GF-D8 (cell line): ENCODE measurements around the gene SHROOM1.
A peak's percentile ranks its signal among the peaks of the same experiment; 100 is the strongest.
"Not testable (repeated sequence)": the region's sequence is repeated elsewhere in the genome, so short reads cannot be mapped to it uniquely, and the experiment has no call there.

Experiments
- DNase-seq: peaks from one replicate; lab custom pipeline; 2025; lab: John Stamatoyannopoulos, UW

Gene SHROOM1, protein sequence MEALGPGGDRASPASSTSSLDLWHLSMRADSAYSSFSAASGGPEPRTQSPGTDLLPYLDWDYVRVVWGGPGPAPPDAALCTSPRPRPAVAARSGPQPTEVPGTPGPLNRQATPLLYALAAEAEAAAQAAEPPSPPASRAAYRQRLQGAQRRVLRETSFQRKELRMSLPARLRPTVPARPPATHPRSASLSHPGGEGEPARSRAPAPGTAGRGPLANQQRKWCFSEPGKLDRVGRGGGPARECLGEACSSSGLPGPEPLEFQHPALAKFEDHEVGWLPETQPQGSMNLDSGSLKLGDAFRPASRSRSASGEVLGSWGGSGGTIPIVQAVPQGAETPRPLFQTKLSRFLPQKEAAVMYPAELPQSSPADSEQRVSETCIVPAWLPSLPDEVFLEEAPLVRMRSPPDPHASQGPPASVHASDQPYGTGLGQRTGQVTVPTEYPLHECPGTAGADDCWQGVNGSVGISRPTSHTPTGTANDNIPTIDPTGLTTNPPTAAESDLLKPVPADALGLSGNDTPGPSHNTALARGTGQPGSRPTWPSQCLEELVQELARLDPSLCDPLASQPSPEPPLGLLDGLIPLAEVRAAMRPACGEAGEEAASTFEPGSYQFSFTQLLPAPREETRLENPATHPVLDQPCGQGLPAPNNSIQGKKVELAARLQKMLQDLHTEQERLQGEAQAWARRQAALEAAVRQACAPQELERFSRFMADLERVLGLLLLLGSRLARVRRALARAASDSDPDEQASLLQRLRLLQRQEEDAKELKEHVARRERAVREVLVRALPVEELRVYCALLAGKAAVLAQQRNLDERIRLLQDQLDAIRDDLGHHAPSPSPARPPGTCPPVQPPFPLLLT

DNA sequence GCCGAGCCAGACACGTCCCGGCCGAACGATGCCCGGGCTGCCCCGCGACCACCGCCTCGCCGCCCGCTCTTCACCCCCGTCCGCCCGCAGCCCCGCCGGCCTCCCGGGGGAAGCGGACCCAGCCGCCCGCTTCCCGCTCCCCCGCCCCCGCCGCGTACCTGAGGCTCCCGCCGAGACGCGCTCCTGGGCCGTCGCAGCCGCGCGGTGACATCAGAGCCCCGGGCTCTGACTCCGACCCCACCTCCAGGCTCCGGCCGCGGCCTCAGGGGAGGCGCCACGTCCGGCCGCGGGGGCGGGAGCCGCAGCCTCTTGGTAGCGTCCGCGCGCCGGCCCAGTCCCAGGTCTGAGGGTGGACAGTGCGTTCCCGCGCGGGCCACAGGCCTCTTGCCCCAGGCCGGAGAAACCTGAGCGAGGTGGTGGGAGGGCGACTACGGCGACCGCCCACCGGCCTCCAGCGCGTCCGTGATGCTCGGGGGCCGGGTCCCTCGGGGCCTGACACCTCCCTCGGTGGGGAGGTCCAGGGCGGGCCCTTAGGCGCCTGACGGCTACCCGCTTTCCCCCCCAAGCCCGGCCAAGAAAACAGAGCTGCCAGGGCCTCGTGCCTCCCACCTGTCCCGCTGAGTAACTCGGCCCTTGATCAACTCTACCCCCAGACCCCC is at the start of gene SHROOM1:
SHROOM1 (minus strand) TSS at position 212 of the 659 bp plus-strand sequence. CDS start 4,507 bp downstream, outside the sequence.
- DNase-seq = no peak

GRCh38 chr5:132877938-132878337 is 47.5 kb upstream of the SHROOM1 start:
- DNase-seq = no peak

GRCh38 chr5:132877466-132877865 is 47.0 kb upstream of the SHROOM1 start:
- no peak for DNase-seq

- DNase-seq = no peak
Measured at GRCh38 chr5:132876020-132876759, 45.7 kb upstream of the SHROOM1 start.

DNA sequence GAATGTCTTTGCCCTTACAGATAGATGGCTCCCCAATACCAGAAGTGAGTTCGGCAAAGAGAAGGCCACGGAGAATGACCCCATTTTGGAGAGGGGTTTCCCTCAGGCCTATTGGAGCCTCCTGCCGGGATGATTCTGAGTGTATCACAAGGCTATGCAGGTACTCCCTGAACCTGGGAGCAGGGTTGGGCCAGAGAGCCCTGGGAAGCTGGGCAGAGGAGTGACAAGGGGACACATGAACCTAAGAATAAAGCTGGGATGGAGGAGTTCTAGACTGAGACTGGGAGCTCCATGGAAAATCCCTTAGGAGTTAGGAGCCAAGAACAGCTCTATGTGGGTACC is 43.5 kb upstream of the SHROOM1 start:
- no peak for DNase-seq

DNA sequence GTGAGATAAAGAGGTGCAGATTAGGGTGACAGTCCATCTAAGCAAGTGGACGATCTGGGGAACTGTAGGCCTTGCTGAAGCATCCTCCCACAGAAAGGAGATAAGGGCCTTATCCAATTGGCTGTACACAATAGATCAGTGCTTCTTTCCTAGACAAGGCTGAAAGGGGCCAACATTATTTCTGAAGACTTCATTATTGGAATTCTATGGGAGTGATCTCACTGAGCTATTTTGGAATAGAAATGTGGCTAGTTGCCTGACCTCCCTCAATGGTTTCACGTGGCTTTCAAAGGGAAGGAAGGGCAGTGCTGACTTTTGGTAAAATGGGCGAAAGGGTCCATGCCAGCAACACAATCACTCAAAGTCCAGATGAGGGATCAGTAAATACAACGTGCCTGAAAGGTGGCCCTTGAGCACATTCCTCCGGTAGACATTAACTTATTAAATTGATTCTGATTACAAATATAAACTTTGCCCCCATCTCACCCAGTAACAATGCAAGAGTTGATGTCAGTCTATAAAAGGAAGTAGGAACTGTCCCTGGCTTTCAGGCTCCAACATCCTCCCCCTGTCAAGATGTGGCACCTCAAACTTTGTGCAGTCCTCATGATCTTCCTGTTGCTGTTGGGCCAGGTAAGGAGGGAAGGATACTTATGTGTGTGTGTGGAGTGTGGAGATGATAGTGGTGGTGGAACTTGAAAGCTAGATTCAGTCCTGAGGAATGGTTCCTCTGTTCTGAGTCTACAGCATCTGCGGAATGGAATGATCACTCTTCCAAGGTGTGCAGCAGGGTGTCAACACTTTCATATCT is 42.9 kb upstream of the SHROOM1 start, which contains the start of gene LEAP2:
LEAP2 (plus strand) TSS at position 550 of the 811 bp plus-strand sequence; CDS start at position 577, 27 bp downstream.
- DNase-seq = no peak

DNA sequence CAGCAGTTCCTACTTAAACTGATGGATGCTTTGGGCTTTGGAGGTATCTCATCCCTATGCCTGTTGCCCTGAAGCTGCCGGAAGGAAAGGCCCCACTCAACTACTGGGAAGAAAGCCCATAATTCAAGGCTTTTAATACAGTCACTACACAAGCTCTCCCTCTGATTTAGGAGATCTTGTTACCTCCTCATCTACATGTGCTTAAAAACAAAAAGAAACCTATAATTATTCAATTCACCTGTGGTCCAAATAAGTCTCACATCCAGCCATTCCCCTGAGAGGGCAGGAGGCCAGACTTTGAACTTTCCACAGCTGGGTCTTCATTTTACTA is 42.3 kb upstream of the SHROOM1 start:
- no peak for DNase-seq

GRCh38 chr5:132871459-132872284 is 41.2 kb upstream of the SHROOM1 start:
- DNase-seq = no peak

GRCh38 chr5:132870801-132871200 is 40.4 kb upstream of the SHROOM1 start:
- DNase-seq = no peak

- DNase-seq = no peak
Measured at GRCh38 chr5:132868754-132869153, 38.3 kb upstream of the SHROOM1 start.

GRCh38 chr5:132867046-132867451 is 36.6 kb upstream of the SHROOM1 start:
- no peak for DNase-seq

DNA sequence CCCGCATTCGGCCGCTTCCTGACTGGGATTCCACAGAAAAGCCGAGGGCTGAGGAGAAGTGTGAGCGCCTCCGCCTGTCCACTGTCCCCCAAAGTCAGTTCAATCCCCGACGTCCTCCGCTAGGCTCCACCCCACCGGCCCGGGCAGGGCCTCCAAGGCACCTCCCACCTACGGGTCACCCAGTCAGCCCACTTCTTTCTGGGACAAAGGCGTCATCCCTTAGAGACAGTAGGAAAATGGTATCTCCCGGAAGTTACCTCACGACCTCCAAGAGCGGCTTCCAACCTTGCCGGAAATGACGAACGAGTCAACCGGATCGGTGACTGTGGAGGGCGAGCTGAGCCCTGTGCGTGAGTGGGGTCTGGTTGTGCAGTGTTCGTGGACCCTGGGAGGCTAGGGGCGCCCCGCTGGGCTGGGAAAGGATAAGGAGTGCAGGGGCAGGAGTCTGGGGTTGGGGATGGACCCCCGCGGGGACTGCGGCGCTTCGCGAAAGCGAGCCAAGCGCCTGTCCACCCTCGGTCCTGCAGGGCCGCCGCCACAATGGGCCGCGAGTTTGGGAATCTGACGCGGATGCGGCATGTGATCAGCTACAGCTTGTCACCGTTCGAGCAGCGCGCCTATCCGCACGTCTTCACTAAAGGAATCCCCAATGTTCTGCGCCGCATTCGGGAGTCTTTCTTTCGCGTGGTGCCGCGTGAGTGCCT is 36.0 kb upstream of the SHROOM1 start, which contains the start of the genes GDF9 and UQCRQ:
GDF9 (minus strand) TSS at position 128 of the 704 bp plus-strand sequence. CDS start 1,936 bp downstream, outside the sequence.
UQCRQ (plus strand) TSS at position 301 of the 704 bp plus-strand sequence; CDS start at position 541, 240 bp downstream.
- peak; percentile 84 for DNase-seq

DNA sequence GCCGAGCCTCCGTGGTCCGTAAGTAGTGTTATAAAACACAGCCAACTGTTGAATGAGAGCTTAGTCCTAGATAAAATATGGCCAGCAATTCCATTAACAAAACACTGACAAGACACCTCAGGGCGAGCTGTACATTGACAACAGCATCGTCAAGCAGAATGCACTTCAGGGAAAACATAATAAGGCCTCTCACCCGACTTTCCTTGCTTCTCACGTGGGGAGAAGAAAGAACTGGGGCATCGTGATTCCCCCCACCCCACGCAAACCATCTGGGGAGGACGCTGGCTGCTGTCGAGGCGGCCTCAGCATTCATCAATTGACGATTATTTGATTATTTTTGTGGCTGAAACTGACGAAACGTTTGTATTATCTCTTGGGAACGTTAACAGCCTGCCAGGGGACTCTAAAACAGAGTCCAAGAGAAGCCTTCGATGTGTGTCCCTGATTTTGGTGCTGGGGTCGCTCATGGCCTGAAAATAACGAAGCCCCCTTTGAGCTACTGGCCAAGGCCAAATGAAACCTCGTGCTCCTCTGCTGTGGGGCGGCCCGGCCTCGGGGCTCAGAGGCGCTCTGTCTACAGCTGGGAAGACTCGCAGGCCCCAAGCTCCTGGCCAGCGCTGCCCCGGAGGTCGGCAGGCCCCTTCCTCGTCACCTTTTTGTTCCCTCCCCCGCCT is 35.4 kb upstream of the SHROOM1 start:
- DNase-seq = no peak

DNA sequence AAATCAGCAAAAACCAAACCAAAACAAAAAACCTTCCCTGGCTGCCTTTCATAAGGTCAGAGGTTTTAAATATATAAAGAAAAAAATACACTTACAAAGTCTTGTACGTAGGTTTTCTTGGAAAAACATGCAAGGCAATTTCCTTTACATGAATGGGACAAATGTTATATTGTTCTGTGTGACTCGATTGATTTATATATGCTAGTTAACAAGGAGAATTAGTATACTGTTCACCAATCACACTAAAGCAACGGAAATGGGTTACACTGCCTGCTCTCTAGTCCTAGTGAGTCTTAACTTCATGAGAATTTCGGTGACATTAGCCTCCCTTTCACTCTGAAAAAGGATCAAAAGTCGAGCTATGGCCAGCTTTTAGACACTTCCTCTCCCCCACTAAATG is 30.3 kb upstream of the SHROOM1 start:
- DNase-seq = no peak

GRCh38 chr5:132859889-132860437 is 29.5 kb upstream of the SHROOM1 start:
- no peak for DNase-seq

DNA sequence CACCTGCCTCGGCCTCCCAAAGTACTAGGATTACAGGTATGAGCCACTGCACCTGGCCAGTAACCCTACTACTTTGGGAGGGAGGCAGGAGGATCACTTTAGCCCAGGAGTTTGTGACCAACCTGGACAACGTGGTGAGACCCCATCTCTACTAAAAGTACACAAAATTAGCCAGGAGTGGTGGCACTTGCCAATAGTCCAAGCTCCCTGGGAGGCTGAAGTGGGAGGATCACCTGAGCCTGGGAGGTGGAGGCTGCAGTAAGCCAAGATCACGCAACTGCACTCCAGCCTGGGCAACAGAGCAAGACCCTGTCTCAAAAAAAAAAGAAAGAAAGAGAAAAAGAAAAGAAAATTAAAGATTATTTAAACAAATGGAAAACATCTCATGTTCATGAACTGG is 25.6 kb upstream of the SHROOM1 start:
- DNase-seq = no peak

DNA sequence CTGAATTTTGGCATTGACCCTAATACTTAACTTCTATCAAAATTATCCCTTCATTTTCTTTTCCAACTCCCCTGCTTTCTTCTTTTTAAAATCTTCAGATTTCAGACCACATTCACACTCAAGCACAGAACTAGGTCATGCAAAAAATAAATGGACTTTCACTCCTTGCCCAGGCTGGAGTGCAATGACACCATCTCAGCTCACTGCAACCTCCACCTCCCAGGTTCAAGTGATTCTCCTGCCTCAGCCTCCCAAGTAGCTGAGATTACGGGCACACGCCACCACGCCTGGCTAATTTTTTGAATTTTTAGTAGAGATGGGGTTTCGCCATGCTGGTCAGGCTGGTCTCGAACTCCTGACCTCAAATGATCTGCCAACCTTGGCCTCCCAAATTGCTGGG is 24.5 kb upstream of the SHROOM1 start:
- DNase-seq = not testable (repeated sequence)

DNA sequence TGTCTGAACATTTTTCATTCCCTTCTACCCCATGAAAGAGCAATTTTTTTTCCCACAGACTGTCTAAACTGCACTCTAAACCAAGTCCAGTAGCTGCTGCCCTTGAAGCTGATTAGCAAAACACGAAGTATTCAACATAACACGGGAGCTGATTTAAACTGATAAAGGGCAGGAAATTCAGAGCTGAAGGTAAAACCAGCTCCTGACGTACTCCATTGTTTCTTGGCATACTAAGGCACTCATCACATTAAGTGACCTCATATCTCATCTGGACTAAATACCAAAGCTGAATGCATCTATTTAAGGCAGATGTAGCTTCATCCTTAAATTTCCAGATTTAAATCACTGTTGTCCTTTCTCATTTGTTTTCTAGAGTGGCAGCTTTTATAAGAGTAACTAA is 23.9 kb upstream of the SHROOM1 start:
- no peak for DNase-seq
